ENCODE measurements around the gene CNNM1.

- TF ChIP-seq CTCF (conservative IDR thresholded peaks at IDR 0.05) (no peak), ZFX (IDR thresholded peaks at IDR 0.05) (no peak)
These were observed 43.6 kb downstream of the CNNM1 start for GRCh38 chr10:99372546-99373271.

Data from C4-2B (cell line).